SW 1271 (cell line): ENCODE results near the gene SRSF2.
"Not testable (repeated sequence)": the region's sequence is repeated elsewhere in the genome, so short reads cannot be mapped to it uniquely, and the experiment has no call there.

Source experiments
- DNase-seq, 2 experiments: peaks; one replicate each; lab custom pipeline; 2025; lab: John Stamatoyannopoulos, UW

The SRSF2 gene

DNA sequence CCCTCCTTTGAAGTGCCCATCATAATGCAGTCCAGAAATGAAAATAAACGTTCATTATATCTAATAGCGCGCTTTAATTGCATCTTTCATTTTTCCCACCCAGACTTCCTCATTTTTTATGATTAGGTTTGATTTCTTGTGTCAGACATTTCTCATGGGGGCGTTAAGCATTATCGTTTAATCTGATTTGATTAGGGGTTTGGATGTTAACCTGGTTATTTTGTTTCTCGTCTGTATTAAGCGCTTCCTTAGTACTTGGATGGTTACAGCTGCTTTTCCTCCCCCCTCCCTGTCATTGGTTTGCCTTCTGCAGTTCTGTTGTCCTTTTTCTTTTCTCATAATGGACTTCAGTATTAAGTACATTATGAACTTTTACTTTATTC, 1.3 kb upstream of the SRSF2 start:
- DNase-seq = no peak

DNA sequence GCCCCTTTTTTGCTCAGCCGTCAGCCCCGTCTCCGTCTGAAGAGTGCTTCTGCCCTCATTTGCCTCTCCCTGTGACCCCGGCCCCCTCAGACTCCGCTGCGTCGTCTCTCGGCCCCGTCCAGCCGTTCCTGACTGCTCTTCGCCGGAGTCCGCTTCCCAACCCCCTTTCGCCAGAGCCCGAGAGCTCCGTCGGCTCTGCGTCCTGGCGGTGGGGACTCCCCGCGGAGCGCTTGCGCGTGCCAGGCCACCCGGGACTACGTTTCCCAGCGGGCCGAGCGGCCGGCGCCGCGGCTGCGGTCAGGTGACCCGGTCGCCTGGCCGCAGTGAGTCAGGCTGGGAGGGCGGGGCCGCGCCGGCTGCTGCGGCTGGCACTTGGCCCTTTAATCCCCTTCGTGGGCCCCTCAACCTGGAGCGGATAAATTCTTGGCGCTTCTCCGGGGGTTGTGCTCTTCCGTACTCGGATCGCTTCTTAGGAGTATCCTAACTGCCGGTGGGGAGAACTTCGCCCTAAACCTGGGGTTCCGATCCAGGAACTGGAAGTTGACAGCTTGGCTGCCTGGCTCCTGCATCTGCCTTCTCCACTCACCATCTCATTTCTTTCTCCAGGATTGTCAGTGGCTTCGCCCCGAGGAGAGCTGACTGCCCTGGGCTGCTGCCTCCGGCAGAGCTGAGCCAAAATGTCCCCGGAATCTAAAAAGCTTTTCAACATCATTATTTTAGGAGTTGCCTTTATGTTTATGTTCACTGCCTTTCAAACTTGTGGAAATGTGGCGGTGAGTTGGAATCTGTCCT, 741 bp upstream of the SRSF2 start, which contains the start of gene MFSD11:
TSS of gene MFSD11 (plus strand) at position 444 of the 792 bp plus-strand sequence. CDS start at position 678, 234 bp downstream.
- peak; percentile 63 to 89 for DNase-seq

DNA sequence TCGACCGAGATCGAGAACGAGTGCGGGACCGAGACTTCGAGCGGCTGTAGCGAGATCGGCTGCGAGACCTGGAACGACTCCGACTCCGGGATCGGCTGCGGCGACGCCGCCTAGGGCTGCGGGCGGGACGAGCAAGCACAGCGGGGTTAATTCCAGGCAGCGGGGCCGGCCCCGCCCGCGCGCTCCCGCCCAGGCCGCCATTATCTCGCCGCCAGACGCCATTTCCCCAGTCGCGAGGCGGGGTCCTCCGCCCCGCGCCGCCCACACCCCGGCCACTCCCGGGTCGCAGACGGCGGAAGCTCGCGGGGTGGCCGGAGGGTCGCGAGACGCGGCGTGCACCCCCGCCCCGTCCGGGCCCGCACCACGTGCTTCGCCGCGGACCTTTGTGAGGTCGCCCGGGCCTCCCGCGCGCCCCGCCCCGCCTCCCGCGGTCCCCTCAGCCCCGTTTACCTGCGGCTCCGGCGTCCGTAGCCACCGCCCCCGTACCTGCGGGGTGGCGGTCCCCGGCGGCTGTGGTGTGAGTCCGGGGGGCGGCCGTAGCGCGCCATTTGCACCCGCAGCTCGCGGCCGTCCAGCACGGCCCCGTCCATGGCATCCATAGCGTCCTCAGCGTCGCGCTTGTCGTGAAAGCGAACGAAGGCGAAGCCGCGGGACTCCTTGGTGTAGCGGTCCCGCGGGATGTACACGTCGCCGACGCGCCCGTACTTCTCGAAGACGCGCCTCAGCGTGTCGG, 616 bp downstream of the SRSF2 start:
- peak in 1 of 2 experiments; percentile 58 for DNase-seq

DNA sequence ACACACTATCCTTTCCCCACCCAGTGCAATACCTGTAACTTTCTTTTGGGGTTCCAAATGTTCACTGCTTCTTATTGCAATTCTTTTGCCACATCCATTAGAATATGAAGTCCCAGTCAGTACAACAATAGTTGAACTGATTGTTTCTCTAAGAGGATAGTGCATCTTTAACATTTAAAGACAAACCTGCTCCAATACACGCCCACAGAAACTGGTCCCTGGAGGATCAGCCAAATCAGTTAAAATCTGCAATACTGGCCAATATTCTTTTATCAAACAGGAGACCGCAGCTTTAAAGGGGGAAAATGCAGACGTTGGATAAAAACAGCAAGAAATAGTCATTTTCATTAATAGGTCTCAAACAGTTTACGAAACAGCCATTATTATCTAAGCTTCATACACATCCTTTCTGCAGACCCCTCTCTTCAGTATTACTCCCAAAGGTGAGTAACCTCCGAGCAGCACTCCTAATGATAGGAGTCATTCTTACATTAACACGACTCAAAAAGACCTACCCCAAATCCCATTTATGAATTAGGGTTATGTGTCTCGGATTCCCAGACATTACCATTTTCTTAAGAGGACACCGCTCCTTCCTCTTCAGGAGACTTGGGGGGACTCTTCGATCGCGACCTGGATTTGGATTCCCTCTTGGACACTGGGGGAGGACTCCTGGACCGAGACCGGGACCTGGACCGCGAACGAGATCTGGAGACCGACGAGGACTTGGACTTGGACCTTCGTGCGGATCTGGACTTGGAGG, 1.4 kb downstream of the SRSF2 start:
- DNase-seq = peak in 1 of 2 experiments; percentile 29

DNA sequence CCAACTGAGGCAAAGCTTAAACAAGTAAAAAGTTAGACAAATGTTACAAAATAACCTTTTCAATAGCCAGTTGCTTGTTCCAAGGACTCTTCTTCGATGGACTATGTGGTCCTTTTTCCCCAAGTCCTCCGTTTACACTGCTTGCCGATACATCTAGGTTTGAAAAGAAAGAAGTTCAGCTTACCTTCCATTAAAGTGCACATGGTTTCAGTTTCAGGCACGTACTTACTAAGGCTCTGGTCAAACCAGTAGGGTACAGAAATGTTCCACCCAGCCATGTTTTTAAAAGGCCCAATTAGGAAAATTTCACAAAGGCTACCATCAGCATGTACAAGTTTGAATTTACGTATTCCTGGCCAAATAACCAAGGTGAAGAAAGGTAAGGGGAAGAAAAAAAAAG, 2.1 kb downstream of the SRSF2 start:
- peak in 1 of 2 experiments; percentile 49 for DNase-seq

DNA sequence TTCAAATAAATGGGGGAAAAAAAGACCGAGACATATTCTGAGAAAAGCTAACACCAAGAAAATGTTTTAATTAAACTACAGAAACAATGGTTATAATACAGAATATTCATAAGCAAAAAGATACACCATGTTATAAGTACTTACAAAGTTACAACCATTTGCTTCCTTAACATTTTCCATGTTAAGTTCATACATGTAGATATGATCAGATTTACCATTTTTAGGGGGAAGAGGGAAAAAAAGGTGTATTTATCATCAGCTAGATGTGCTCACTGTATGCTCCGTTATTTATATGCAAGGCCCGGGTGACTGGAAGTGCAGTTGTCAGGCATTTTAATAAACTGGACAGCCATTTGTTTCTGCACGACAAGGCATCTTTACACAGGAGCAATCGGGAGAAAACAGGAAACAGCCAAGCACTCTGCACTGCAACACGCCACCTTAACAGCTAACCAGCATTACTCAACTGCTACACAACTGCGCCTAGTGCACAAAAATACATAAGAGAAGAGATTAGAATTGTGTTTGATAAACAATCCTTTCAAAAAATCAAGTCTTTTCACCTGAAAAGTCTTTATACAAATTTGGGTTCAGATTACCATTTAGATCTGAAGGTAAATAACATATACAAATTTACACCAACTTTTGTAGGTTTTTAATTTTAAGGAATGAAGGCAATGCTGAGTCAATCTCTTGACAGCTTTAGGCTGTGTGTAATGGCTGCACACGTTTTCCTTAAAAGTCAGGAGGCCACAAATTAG, 2.9 kb downstream of the SRSF2 start:
- DNase-seq = peak in 1 of 2 experiments; percentile 43

DNA sequence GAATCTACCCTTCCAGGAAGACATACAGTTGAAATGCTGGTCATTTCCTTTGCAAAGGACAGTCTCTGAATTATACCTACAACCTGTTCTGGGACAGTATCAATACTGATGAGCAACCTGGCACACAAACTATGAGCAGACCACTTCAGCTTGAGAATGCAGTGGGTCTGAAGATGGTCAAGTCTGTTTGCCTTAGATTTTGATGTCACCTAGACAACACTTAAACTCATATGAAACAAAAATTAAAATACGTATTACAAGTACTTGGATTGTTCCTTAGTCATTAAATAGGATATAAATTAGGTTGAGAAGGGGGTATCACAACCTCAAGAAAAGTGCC, 3.5 kb downstream of the SRSF2 start:
- no peak for DNase-seq

DNA sequence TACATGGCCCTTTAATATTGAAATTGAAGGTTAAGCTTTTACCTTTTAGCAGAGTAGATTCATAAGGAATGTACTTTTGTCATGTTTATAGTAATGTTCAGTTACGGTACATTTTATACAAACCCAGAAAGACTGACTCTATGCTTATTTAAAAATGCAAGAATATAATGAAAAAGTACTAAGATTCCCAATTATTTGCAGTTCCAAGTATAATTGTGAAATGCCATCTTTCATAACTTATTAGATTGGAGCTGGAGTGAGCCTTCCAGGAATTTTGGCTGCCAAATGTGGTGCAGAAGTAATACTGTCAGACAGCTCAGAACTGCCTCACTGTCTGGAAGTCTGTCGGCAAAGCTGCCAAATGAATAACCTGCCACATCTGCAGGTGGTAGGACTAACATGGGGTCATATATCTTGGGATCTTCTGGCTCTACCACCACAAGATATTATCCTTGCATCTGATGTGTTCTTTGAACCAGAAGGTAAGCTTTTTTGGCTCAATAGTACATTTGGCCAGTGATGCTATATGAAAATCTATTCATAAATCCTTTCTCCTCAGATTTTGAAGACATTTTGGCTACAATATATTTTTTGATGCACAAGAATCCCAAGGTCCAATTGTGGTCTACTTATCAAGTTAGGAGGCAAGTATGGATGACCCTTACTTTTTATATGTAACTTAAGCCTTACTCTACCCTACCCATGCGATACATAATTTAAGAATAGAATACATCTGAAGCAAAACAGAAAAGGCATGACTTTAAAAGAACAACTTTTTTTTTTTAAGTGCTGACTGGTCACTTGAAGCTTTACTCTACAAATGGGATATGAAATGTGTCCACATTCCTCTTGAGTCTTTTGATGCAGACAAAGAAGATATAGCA, 4.2 kb downstream of the SRSF2 start:
- no peak for DNase-seq

DNA sequence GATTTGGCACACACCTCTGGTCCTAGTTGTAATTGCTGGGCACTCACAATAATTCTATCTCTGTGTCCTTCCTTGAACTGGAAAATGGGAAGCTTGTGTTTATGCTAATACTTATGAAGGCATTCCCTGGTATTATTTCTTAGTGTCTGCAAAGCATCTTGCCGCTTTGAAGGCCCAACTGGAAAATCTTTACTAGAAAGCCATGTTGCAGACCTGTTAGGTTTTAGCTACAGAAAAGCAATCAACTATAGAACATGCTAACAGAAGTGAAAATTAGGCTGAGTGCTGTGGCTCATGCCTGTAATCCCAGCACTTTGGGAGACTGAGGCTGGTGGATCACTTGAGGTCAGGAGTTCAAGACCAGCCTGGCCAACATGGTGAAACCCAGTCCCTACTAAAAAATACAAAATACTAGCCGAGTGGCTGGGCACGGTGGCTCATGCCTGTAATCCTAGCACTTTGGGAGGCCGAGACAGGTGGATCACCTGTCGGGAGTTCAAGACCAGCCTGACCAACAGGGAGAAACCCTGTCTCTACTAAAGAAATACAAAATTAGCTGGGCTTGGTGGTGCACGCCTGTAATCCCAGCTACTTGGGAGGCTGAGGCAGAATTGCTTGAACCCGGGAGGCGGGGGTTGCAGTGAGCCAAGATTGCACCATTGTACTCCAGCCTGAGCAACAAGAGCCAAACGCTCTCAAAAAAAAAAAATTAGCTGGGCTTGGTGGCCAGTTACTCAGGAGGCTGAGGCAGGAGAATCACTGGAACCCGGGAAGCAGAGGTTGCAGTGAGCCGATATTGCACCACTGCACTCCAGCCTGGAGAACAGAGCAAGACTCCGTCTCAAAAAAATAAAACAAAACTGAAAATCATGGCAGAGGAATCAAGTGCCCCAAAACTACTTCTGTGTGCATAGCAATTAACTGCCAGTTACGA, 5.1 kb downstream of the SRSF2 start:
- DNase-seq = not testable (repeated sequence)

DNA sequence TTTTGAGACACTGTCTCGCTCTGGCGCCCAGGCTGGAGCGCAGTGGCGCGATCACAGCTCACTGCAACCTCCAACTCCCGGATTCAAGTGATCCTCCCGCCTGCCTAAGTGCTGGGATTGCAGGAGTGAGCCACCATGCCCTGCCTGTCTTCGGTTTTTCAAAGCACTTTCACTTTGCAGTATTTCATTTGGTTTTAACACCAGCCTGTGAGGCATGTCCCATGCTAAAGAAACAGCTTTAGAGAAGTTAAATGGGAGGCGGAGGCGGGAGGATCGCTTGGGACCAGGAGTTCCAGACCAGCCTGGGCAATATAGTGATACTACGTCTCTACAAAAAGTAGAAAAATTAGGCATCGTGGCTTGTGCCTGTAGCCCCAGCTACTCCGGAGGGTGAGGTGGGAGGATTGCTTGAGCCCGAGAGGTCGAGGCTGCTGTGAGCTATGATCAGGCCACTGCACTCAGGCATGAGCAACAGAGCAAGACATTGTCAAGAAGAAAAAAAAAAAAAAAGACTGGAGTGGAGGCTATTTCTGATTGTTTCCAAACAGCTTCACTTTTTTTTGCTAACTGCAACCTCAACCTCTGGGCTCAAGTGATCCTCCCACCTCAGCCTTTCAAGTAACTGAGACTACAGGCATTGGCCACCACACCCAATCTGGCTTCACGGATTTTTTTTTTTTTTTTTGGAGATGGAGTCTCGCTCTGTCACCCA, 9.2 kb downstream of the SRSF2 start:
- DNase-seq = no peak

DNA sequence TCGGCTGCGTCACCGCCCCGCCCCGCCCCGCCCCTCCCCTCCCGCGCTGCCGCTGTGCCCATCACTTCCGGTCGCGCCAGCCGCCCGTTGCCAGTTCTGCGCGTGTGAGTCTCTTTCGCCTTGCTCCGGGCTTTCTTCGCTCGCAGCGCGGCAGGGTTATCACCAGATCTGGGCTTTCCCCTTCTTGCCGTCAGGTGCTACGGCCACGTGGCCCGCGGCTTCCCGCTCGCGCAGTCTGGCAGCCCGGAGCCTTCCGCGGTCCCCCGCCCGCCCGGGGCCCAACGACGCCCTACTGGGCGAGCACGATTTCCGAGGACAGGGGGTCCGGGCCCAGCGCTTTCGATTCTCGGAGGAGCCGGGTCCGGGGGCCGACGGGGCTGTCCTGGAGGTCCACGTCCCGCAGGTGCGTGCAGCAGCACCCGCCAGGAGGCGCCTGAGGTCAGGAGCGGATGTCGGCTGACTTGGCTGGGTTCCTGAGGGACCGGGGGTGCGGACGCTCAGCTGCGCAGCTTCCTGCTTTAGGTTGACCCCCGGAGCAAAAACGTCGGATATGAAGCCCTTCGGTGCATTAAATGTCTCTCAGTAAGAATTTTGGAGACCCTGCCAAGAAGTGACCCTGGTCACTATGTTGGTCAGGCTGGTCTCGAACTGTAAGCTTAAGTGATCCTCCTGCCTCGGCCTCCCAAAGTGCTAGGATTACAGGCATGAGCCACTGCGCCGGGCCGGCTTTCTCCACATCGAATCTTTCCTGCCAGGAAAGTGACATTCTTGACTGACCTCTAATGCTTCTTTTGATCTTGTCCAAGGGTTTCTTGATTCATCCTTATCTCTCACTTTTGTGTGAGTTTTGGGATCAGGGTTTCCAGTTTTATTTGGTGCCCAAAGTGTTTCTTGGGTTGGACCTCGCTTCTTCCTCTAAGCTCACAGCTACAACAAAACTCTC, 10.1 kb downstream of the SRSF2 start, which contains the start of gene METTL23:
TSS of gene METTL23 (plus strand) at position 64 of the 943 bp plus-strand sequence. CDS start 2,872 bp downstream, outside the sequence.
- peak in 1 of 2 experiments; percentile 44 for DNase-seq

DNA sequence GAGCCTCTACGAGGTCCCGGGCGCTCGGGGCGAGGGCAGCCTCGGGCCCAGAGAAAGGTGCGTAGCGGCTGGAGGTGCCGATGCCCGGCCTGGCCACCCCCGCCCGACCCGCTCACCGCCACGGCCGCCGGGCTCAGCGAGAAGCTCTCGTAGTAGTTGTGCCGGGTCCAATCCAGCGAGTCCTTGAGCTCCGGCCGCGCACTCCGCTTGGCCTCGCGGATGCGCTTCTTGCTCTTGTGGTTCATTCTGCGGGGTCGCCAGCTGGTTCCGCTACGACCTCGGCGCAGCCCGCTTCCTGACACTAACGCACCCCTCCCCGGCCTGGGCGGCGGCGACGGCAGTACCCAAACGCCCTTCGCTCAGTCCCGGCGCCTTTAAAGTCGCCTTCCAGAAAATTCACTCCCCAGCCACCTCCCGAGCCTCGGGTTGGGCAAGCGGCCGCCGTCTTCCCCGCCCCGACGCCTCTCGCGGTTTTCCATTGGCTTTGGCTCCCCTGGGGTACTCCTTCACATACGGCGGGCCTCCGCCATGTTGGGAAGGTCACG, 10.8 kb downstream of the SRSF2 start, which contains the start of gene JMJD6:
TSS of gene JMJD6 (minus strand) at position 376 of the 545 bp plus-strand sequence. CDS start at position 245, 131 bp downstream.
- DNase-seq = peak; percentile 82 to 95

DNA sequence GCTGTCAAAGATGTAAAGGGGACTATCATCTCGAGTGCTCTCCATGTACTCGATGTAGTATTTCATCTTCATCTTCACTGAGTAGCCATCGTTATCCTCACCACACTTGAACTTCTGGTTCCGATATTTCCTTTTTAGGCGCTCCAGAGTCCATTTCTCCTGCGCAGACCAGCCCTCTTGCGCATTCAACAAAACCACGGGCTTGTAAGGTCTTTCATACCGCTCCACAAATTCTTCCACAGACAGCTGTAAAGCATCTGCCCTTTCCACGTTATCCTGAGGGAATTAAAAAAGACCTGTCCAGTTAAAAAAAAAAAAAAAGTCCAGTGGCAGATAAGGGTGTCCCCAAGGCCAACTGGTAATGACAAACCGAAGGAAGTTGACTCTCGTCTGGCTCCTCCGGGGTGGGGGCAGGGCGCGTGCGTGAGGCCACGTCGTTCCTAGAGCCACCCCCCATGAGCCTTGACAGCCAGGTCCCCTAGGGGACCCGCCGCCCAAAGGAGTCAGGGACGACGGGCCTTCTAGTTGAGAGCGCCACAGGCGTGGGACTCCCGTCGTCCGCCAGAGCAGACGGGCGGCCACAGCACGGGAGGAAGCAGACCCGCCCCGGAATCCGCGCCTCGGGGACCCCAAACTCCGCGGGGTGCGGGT, 11.4 kb downstream of the SRSF2 start:
- DNase-seq = peak in 1 of 2 experiments; percentile 51

DNA sequence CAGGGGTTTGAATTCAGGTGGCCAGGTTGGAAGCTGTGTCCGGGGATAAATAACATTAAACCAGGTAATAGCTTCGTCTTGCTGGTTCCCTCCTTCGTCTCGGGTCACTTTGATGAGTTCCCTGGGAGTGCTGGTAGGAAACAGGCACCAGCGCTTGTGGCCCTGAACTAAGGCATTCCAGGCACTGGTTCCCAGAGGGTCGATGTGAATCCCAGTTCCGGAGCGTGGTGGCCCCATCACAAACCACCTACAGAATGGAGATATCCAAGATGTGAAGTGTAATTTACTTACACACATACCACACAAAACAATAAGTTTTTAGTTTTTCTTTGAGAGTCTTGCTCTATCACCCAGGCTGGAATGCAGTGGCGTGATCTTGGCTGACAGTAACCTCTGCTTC, 13.3 kb downstream of the SRSF2 start:
- no peak for DNase-seq

DNA sequence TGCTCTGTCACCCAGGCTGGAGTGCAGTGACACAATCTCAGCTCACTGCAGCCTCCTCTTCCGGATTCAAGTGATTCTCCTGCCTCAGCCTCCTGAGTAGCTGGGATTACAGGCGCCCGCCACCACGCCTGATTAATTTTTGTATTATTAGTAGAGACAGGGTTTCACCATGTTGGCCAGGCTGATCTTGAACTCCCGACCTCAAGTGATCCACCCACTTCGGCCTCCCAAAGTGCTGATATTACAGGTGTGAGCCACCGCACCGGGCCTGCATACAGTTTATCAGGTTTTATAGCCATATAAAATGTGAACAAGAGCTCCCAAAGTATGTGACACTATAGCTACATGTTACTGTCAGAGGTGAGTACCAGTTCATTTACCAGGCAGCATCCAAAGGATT, 14.2 kb downstream of the SRSF2 start:
- not testable (repeated sequence) for DNase-seq

DNA sequence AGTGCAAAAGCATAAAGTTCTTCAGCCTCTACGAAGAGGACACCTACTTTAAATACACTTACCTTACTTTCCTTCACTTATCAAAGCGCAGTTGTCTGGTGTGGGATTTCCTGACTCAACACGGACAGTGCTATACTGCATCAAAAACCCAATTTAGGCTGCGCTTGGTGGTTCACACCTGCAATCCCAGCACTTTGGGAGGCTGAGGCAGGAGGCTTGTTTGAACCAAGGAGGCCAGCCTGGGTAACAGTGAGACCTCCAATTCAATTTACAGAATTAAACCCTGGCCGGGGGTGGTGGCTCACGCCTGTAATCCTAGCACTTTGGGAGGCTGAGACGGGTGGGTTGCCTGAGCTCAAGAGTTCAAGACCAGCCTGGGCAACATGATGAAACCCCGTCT, 14.9 kb downstream of the SRSF2 start:
- no peak for DNase-seq

DNA sequence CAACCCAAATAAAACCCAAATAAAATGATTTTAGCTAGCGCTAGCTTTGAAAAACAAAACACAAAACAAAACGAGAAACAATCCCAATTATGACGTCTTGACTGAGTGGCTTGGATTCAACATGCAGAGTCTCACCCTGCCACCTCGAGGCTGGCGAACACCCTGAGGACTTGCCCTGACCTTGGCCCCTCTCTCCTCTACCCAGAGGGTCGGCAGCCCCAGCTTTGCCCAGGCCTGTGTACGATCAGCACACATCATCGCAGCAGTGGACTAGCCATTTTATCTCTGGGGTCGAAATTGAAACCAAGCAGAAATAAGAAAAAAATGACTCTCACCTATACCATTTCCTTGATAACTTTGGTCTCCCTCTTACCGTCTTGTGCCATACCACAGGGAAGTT, 15.7 kb downstream of the SRSF2 start:
- DNase-seq = no peak
